ENCODE measurements around the gene UQCC3.
"Not testable (repeated sequence)": the region's sequence is repeated elsewhere in the genome, so short reads cannot be mapped to it uniquely, and the experiment has no call there.

Gene UQCC3, protein sequence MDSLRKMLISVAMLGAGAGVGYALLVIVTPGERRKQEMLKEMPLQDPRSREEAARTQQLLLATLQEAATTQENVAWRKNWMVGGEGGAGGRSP

DNA sequence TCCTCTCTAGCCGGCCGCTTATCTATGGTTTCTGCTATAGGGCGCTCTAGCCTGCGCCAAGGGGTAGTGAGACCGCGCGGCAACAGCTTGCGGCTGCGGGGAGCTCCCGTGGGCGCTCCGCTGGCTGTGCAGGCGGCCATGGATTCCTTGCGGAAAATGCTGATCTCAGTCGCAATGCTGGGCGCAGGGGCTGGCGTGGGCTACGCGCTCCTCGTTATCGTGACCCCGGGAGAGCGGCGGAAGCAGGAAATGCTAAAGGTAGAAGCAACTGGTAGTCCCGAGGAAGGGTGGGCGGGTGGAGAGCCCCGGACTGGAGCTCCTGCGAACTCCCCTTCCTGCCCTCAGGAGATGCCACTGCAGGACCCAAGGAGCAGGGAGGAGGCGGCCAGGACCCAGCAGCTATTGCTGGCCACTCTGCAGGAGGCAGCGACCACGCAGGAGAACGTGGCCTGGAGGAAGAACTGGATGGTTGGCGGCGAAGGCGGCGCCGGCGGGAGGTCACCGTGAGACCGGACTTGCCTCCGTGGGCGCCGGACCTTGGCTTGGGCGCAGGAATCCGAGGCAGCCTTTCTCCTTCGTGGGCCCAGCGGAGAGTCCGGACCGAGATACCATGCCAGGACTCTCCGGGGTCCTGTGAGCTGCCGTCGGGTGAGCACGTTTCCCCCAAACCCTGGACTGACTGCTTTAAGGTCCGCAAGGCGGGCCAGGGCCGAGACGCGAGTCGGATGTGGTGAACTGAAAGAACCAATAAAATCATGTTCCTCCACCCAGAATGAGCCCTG is at the start of gene UQCC3, which contains the start of gene LBHD1:
UQCC3 (plus strand) TSS at position 66 of the 782 bp plus-strand sequence; CDS start at position 139, 73 bp downstream.
LBHD1 (minus strand) TSS at position 660 of the 782 bp plus-strand sequence. CDS start 2,236 bp downstream, outside the sequence.
- DNase-seq: peak in 13 of 14 donors; percentile 53 to 91 (median 74)

DNA sequence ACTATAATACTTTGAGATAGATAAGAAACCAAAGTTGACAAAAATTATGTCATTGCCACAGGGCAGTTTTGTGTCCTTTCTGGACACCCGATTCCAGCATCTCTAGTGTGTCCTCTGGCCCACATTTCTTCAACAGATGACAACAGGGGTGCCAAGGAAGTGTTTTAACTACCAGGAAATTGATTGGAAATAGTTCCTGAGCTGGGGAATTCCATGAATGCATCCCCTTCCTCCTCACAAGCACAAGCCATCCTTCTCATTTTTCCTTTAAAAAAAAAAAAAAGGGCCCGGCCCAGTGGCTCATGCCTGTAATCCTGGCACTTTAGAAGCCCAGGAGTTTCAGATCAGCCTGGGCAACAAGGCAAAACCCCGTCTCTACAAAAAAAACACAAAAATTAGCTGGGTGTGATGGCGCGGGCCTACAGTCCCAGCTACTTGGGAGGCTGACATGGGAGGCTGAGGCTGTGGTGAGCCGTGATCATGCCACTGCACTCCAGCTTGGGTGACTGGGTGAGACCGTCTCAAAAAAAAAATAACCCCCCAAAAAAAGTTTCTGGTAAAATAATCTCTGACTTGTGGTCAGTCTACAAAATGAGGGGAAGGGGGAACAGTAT is 48.9 kb upstream of the UQCC3 start:
- no peak for DNase-seq

DNA sequence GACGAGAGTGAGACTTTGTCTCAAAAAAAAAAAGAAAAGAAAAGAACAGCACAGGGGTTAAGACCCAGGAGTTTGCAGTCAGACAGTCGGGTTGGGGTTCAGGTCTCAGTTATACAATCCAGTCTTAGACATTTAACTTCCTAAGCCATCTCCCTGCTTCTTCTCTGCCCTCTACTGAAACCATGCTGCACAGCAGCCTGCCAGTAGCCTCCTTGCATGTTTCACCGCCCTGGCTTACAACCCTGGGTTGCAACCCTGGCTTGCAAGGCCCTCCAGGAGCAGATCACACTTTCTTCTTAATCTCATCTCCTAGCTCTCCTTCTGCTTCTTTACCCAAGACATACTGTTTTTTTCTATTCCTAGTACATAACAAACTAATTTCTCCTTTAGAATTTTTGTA is 43.8 kb upstream of the UQCC3 start:
- DNase-seq: no peak

DNA sequence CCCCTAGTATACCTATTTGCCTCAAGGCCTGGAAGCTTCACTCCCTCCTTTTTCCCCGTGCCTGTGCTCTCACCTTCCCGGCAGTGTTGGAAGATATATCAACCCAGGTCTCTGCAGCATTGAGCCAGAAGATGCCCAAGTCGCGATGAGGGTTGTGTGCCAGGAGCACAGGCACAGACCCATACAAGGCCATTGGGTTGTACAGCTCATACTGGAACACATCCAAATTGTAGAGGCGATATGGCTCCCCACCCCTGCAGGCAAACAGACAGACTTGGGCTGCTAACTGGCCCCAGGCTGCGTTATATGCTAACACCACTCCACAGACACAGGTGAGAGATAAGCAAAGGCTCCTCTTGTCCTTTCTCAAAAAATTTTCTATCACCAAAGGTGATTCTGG is 39.0 kb upstream of the UQCC3 start:
- DNase-seq: no peak

DNA sequence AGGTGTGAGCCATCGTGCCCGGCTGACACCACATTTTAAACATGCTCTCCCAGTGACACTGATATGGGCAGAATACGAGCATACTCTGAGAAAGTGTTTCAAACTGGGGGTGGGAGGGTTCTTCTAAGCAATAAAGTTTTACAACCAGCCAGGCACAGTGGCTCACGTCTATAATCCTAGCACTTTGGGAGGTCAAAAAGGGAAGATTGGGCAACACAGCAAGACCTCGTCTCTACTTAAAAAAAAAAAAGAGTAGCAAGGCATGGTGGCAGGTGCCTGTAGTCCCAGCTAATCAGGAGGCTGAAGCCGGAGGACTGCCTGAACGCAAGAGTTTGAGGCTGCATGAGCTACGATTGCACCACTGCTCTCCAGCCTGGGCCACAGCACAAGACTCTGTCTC is 27.3 kb upstream of the UQCC3 start:
- no peak for DNase-seq

DNA sequence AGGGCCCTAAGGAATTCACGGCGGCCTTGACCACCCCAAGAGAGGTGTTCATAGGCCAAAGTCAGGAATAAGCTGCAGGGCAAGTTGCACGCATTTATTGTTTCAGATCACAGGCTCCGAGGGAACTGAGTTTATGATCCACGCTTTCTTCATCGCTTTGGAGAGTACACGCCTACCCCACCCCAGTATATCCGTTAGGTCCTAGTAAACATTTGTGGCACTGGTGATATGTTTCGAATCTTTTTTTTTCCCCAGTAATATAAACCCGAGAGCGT is 25.9 kb upstream of the UQCC3 start:
- no peak for DNase-seq

DNA sequence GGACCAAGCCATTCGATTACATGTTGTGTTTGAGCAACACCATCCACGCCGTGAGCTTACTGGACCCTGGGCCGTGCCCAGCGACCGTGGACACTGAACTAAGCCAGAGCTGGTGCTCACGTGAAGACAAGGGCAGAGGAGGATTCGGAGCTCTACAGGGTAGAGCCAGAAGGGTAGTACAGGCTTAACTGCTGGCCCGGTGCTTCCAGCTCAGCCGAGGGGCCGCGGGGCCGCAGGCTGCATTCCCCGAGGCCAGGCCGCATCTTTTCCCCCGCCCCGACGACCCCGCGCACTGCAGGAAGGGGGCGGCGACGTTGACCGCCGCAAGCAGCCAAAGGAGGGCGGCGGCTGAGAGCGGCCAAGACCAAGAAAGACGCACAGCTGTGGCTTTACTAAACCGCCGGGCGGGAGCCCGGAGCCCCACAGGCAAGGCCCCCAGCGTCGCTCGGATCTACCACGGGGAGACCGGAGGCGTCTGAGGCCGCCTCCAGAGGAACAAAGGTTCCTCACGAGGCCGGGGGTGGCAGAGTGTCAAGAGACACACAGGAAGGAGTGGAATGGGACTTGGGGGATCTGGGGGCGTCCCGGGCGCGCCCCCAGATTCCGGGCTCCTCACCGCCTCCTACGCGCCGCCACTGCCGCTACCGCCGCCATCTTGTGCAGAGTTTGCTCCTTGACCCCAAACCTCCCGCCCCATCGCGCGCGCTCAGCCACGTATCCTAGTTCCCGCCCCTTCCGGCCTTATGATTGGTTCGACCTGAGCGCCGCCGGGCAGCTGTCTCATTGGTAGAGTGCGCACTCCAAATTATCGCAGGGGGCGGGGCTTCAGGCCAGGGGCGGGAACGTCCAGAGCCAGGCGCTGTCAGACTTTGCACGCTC is 25.3 kb upstream of the UQCC3 start, which contains the start of gene GANAB:
GANAB (minus strand) TSS at position 668 of the 879 bp plus-strand sequence; CDS start at position 654, 14 bp downstream.
- DNase-seq: peak; percentile 84 to 97 (median 95)

DNA sequence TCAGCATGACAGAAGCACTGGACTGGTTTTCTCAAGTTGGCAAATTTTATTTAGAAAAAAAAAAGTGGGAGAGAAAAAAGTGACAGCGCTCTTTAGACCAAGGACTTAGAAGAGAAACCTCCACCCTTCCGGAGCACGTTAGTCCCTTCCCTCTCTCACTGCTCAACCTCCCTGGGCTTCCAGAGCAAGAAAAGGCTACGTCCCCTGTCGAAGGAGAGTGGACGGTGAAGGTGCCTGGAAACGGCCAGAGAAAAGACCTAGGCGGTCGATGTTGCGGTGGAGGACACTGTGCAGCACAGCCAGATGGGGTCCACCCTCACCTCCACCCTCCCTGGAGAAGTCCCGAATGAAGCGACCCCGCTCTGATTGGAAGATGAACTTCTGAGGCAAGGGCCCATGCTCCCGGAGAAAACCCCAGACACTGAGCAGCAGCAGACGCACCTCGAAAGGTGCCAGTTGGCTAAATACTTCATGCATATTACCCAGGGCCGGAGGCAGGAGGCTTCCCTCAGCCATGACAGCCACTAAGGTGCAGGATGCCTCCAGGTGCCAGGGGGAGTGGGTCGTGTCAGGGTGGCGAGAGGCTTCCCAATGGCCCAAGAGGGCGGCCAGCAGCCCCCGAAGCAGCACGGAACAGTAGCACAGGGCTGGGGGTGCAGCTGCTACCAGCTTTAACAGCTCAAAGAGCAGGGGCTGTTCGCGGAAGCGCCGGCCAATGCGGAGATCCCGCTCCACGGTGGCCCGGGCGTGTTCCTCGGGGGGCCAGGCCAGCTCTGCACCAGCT is 24.5 kb upstream of the UQCC3 start:
- DNase-seq: no peak

DNA sequence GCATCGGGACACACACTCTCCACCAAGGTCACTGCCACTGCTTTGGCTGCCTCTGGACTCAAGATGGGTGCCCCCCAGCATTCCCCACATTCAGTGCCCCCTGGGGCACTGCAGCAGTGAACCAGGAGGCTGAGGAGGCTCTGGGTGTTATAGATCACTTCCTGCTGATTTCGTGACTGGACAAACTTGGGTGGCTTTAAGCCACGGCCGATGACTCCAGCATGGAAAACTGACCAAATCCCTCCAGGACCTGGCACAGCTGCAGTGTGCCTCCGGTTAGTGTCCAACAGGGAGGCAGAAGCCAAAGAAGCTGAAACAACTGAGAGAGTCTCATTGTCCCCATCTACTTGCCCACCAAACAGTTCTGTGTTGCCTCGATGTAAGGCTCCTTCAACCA is 23.9 kb upstream of the UQCC3 start:
- no peak for DNase-seq

DNA sequence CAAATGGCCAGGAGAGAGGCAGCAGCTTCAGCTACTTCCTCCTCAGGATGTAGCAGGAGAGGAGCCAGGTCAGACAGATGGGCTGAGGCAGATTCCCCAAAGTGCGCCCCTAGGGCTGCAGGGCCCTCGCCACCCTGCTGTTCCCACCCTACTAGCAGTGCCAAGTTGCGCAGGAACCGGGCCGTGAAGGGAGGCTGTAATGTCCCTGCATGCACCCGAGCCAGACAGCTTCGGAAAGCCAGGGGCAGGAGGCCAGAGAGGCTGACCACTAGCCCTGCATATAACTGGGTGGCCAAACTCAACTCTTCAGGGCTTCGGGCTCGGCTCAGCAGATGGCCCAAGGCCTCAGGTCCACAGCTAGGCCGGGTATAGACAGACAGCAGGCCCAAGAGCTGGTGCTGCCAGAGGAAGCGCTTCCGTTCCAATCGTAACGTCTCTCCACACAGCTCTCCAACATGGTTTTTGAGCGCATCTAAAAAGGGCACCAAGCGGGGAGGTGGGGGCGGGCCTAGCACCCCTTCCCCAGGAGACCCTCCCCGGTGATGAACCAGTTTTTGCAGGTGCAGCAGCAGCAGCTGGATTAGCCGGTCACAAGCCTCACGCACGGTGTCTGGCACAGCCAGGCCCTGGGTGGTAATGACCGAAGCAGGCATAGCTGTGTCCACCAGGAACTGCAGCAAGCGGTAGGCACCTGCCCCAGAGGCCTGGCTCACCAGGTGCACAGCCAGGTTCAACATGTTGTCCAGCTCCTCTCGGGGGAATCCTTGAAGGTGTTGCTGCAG is 23.1 kb upstream of the UQCC3 start:
- DNase-seq: no peak

DNA sequence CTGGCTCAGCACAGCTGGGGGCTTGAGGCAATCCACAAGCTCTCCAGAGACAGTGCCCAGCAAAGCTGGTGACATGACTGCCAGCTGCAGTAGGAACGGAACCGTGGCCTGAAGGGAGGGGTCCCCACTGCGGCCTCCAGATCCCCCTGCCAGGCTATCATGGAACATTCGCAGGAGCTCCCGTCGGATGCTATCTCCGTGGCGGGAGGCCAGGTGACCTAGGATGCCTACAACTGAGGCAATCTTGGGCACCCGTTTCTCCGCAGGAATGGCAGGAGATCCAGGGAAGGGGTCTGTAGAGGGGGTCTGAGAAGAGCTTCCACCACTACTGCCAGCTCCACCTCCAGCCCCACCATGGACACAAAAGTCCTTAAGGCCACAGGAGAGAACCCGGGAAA is 22.5 kb upstream of the UQCC3 start:
- DNase-seq: no peak

DNA sequence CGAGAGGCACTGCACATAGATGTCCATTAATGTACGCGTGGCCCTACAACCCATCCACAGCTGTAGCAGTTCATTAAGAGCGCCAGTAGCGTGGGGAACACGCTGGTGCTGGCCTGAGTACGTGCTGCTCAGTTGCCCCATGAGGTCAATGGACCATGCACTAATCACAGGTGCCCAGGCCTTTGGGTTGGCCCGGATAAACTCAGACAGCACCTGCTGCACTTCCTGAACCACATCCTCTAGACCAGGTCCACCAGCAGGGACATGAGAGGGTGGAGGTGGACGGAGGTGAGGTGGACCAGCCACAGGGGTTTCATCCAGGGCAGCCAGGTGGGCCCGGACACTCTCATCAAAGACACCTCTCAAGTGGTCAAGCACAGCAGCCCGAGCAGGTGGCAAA is 22.0 kb upstream of the UQCC3 start:
- no peak for DNase-seq

DNA sequence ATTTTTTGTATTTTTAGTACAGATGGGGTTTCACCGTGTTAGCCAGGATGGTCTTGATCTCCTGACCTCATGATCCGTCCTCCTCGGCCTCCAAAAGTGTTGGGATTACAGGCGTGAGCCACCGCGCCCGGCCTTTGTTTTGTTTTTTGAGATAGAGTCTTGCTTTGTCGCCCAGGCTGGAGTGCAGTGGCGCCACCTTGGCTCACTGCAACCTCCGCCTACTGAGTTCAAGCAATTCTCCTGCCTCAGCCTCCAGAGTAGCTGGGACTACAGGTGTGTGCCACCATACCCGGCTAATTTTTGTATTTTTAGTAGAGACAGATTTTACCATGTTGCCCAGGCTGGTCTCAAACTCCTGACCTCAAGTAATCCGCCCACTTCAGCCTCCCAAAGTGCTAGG is 21.2 kb upstream of the UQCC3 start:
- not testable (repeated sequence) for DNase-seq

DNA sequence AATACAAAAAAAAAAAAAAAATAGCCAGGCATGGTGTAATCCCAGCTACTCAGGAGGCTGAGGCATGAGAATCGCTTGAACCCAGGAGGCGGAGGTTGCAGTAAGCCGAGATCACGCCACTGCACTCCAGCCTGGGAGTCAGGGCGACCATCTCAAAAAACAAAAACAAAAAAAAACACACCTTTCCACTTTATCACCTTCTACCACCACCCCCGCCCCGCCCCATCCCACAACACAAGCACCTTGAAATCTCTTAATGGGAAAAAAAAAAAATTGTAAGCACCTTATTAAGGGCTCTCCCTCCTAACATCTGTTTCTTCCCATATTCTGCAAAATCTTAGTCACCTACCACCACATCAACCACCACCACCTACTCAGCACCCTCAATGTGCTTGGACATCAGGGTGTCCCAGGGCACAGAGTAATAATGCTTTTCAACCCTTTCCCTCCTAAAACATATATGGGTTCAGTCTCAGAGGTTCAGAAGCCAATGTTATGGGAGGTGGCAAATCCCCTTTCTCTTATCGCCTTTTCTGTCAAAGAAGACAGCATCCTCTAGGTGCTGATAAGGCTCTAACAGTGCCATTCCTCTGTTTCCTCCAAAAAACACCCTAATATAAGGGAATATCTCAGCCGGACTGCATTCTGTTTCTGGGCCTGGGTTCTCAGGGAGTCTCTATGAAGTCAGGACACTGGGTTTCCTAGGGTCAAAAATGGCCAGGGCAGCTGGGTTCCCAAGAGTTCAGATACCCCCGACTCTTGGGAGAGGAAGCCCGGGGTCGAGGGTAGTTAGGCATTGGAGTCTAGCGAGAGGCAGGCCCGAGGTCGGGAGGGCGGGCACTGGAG is 19.1 kb upstream of the UQCC3 start:
- DNase-seq: no peak

DNA sequence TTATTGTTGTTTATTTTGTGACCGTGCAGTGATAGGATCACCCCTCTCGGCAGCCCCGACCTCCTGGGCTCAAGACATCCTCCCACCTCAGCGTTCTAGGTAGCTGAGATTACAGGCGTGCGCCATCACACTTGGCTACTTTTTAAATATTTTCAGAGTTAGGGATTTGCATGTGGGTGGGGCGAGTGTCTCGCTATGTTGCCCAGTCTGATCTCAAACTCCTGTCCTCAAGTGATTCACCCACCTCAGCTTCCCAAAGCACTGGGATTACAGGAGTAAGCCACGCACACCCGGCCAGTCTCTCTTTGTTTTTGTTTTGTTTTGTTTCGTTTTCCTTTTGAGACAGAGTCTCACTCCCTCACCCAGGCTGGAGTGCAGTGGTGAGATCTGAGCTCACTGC is 17.2 kb upstream of the UQCC3 start:
- no peak for DNase-seq

DNA sequence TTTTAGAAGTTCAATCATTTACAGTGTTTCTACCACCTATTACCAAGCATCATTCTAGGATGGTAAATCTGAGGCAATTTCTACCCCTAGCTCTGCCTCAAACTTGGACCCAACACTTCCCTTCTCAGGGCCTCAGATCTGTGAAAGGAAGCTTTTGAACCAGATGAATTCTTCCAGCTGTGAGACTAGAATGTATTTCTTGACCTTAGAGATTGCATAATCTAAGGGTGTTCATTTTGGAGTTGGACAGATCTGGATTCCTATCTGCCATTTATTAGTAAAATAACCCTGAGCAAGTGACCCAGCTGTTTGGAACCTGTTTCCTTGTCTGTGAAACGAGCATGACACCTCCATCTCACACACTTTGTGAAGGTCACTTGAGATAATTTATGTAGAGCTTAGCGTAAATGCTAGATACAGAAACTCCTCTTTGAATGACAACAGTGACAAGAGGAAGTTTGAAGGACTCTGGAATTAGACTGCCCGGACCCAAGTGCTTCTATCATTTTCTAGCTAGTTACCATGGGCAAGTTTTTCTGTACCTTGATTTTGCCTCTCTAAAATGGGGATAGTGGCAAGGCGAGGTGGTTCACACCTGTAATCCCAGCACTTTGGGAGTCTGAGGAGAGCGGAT is 14.6 kb upstream of the UQCC3 start:
- DNase-seq: no peak

DNA sequence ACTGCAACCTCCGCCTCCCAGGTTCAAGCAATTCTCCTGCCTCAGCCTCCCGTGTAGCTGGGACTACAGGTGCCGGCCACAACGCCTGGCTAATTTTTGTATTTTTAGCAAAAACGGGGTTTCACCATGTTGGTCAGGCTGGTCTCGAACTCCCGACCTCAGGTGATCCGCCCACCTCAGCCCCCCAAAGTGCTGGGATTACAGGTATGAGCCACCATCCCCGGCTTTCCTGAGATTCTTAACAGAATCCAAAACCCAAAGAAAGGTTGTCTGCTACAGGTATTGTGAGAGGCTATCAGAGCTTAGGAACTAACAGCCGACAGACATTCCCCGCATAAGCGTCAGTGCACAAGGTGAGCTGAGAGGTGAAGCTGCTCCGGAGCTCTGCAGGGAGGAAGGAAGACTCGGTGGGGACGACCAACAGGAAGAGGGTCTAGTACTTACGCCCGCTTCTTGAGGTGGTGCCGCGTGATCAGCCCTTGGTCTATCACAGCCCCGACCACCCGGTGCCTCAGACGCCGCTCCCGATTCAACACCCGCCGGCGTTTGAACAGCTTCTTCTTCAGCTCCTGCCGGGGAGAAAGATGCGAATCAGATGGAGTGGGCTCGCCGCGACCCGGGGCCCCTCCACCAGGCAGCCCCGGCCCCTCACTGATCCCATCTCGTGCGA is 6.9 kb upstream of the UQCC3 start:
- DNase-seq: no peak

DNA sequence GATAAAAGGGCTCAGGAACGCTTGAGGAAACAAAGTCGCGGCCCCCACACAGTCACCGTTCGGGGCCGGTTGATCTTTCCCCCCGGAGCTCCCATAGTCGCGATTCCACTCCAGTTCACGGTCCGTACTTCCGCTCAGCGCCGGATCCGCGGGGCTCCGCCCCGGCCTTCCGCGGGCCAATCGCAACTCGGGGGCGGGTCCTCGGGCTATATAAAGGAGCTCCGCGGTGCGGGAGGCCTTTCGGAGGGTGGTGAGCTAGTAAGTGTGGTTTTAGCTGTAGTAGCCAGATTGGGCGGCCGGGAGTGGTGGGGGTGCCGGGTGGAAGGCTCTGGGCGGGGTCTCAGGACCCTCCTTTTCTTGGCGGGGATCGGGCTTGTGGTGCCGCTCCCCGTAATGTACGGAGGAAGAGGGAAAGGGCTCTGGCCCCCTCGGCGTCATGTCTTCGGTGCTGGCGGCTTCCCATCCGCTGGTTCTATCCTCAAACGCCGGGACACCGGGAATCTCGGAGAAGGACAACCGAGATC is 6.3 kb upstream of the UQCC3 start, which contains the start of the genes C11orf98 and CSKMT:
C11orf98 (minus strand) TSS at position 136 of the 524 bp plus-strand sequence; CDS start at position 95, 41 bp downstream.
CSKMT (plus strand) TSS at position 238 of the 524 bp plus-strand sequence. CDS start 568 bp downstream, outside the sequence.
- peak; percentile 70 to 97 (median 94) for DNase-seq
